HUES6 (cell line): ENCODE data around the gene SLC35E1.
A peak's percentile ranks its signal among the peaks of the same experiment; 100 is the strongest.

Experiments used
- H3K27ac ChIP-seq: 2 replicates; pipeline ENCODE4 v1.7.0; 2013; ENCODE audit warnings: low read depth, mild to moderate bottlenecking, low read length, inconsistent platforms
- H3K27me3 ChIP-seq: 2 replicates; pipeline ENCODE4 v1.6.1; 2013; ENCODE audit warnings: low read length; ENCODE audit not compliant: control insufficient read depth, insufficient read depth
- H3K36me3 ChIP-seq: 2 replicates; pipeline ENCODE4 v1.6.1; 2013; ENCODE audit warnings: low read length; ENCODE audit not compliant: control insufficient read depth, insufficient read depth
- H3K4me1 ChIP-seq: 2 replicates; pipeline ENCODE4 v1.6.1; 2013; ENCODE audit warnings: low read length; ENCODE audit not compliant: control insufficient read depth, insufficient read depth
- H3K4me3 ChIP-seq: 2 replicates; pipeline ENCODE4 v1.5.1; 2013; ENCODE audit warnings: low read depth, low read length
- H3K9ac ChIP-seq: one replicate; pipeline ENCODE4 v1.6.1; 2013; ENCODE audit warnings: mild to moderate bottlenecking, low read length
- H3K9me3 ChIP-seq: 2 replicates; pipeline ENCODE4 v1.6.1; 2013; ENCODE audit warnings: low read depth, low read length; ENCODE audit not compliant: control insufficient read depth, insufficient read depth

SLC35E1 gene

GRCh38 chr19:16542045-16542909 lies 29.9 kb downstream of the SLC35E1 start, which contains the start of gene CHERP:
Gene CHERP, minus strand, starts transcription at chr19:16542437. Its CDS starts 59 bp downstream, at chr19:16542378.
- Histone ChIP-seq H3K9me3 (no peaks in the 10 kb centered on the region), H3K9ac (peak within 1 kb of the TSS; percentile 93), H3K27me3 (no peaks in the 10 kb centered on the region), H3K27ac (peak within 1 kb of the TSS; percentile 97), H3K36me3 (peaks cover 35% of the 10 kb centered on the region), H3K4me1 (no peaks in the 10 kb centered on the region), H3K4me3 (peak within 1 kb of the TSS; percentile 98)

GRCh38 chr19:16541526-16542044 lies 30.6 kb downstream of the SLC35E1 start:
- peak overlapping the region; percentile 98 for H3K4me3 ChIP-seq
- no peaks in the 10 kb centered on the region for H3K4me1 ChIP-seq
- H3K9me3 ChIP-seq = no peaks in the 10 kb centered on the region
- no peaks in the 10 kb centered on the region for H3K27me3 ChIP-seq
- peak overlapping the region; percentile 93 for H3K9ac ChIP-seq
- peak overlapping the region; percentile 97 for H3K27ac ChIP-seq
- peaks cover 42% of the 10 kb centered on the region for H3K36me3 ChIP-seq

GRCh38 chr19:16540948-16541347 lies 31.3 kb downstream of the SLC35E1 start:
- Histone ChIP-seq H3K4me3 (peak overlapping the region; percentile 98), H3K4me1 (no peaks in the 10 kb centered on the region), H3K9ac (peak overlapping the region; percentile 93), H3K36me3 (peaks cover 48% of the 10 kb centered on the region), H3K9me3 (no peaks in the 10 kb centered on the region), H3K27ac (no peak overlapping the region), H3K27me3 (no peaks in the 10 kb centered on the region)

GRCh38 chr19:16537111-16537510 lies 35.1 kb downstream of the SLC35E1 start:
- H3K4me3 ChIP-seq = no peak overlapping the region
- H3K9me3 ChIP-seq = no peaks in the 10 kb centered on the region
- no peak overlapping the region for H3K9ac ChIP-seq
- H3K36me3 ChIP-seq = peaks cover 87% of the 10 kb centered on the region
- no peaks in the 10 kb centered on the region for H3K4me1 ChIP-seq
- H3K27me3 ChIP-seq = no peaks in the 10 kb centered on the region
- no peak overlapping the region for H3K27ac ChIP-seq

- Histone ChIP-seq H3K9ac (no peak overlapping the region), H3K36me3 (peaks cover 93% of the 10 kb centered on the region), H3K27me3 (no peaks in the 10 kb centered on the region), H3K27ac (no peak overlapping the region), H3K4me1 (no peaks in the 10 kb centered on the region), H3K9me3 (no peaks in the 10 kb centered on the region), H3K4me3 (no peak overlapping the region)
These were observed 36.1 kb downstream of the SLC35E1 start for GRCh38 chr19:16536130-16536529.

- Histone ChIP-seq H3K9me3 (no peaks in the 10 kb centered on the region), H3K36me3 (peaks cover 95% of the 10 kb centered on the region), H3K4me3 (no peak overlapping the region), H3K27me3 (no peaks in the 10 kb centered on the region), H3K4me1 (no peaks in the 10 kb centered on the region), H3K9ac (no peak overlapping the region), H3K27ac (no peak overlapping the region)
These were observed 36.8 kb downstream of the SLC35E1 start for GRCh38 chr19:16535381-16535780.

GRCh38 chr19:16532440-16533234 lies 39.6 kb downstream of the SLC35E1 start:
- Histone ChIP-seq H3K9me3 (no peaks in the 10 kb centered on the region), H3K27ac (no peak overlapping the region), H3K4me1 (no peaks in the 10 kb centered on the region), H3K4me3 (no peak overlapping the region), H3K9ac (no peak overlapping the region), H3K27me3 (no peaks in the 10 kb centered on the region), H3K36me3 (peaks cover 100% of the 10 kb centered on the region)

- H3K27ac ChIP-seq = no peak overlapping the region
- H3K36me3 ChIP-seq = peaks cover 100% of the 10 kb centered on the region
- H3K9me3 ChIP-seq = no peaks in the 10 kb centered on the region
- no peak overlapping the region for H3K9ac ChIP-seq
- H3K4me1 ChIP-seq = no peaks in the 10 kb centered on the region
- H3K4me3 ChIP-seq = no peak overlapping the region
- no peaks in the 10 kb centered on the region for H3K27me3 ChIP-seq
These were observed 40.9 kb downstream of the SLC35E1 start for GRCh38 chr19:16531380-16531669.

GRCh38 chr19:16530540-16531379 lies 41.5 kb downstream of the SLC35E1 start:
- H3K36me3 ChIP-seq = peaks cover 100% of the 10 kb centered on the region
- H3K9me3 ChIP-seq = no peaks in the 10 kb centered on the region
- no peak overlapping the region for H3K9ac ChIP-seq
- no peaks in the 10 kb centered on the region for H3K4me1 ChIP-seq
- no peaks in the 10 kb centered on the region for H3K27me3 ChIP-seq
- no peak overlapping the region for H3K4me3 ChIP-seq
- H3K27ac ChIP-seq = no peak overlapping the region

- no peaks in the 10 kb centered on the region for H3K4me1 ChIP-seq
- H3K27me3 ChIP-seq = no peaks in the 10 kb centered on the region
- no peaks in the 10 kb centered on the region for H3K9me3 ChIP-seq
- H3K4me3 ChIP-seq = no peak overlapping the region
- no peak overlapping the region for H3K27ac ChIP-seq
- H3K9ac ChIP-seq = no peak overlapping the region
- H3K36me3 ChIP-seq = peaks cover 100% of the 10 kb centered on the region
These were observed 42.6 kb downstream of the SLC35E1 start for GRCh38 chr19:16529466-16530144.
